ENCODE data around the gene MAML3.

The MAML3 gene

GRCh38 chr4:139799615-139800014 lies 354.4 kb downstream of the MAML3 start:
- DNase-seq, result no peak

DNA sequence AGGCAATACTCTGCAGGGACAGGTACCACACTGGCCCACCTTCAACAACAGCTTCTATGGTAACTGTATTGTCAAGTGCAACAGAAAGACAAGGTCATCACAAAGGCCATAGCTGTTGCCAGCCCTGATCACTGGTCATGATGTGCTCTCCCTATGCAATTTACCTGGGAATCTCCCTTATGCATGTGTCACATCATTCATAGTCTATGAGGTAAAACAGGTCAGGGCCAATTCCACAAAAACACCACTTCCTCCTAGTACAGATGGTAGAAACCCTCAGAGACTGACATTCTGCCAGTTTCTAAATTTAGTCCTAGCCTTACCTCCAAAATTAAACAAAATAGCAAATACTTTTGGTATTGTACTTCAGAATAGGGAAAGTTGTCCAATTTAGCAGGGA lies 355.5 kb downstream of the MAML3 start:
- DNase-seq, result no peak

- DNase-seq, result no peak
These were observed 356.7 kb downstream of the MAML3 start for GRCh38 chr4:139797287-139797686.

GRCh38 chr4:139795527-139796314 lies 358.3 kb downstream of the MAML3 start:
- no peak for DNase-seq

DNA sequence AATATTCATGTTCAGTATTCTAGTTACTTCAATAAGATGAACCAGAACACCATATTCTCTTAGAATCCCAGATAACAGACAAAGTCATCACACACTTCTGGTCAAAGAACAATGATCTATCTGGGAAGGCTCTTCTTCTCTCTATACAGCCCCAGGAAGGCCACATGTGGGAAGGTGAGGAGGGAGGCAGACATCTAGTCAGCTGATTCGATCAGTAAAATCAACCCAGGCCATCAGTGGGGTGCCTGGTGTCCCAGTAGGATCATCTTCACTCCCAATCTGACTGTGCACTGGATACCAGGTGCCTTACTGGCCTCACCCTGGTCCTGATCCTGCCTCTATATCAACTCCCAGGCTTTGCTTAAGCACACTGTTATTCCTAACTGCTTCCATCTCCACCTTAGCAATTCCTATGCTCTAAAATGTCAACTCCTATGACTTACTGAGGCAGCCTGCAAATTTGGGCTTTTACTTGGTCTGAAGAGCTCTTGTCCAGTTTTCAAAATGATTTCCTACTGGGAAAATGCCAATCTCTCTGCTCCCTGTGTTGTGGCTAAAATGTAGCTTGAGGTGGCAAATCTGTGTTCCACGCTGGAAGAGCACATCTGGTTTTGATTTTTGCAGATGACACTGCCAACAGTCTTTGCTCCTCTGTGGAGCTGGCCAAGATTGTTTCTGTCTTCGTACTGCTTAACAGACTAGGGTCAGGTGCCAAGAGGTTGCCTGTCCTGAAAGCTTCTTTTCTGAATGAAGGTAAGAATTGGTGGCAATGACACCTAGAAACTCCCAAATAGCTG lies 359.6 kb downstream of the MAML3 start:
- no peak for DNase-seq

DNA sequence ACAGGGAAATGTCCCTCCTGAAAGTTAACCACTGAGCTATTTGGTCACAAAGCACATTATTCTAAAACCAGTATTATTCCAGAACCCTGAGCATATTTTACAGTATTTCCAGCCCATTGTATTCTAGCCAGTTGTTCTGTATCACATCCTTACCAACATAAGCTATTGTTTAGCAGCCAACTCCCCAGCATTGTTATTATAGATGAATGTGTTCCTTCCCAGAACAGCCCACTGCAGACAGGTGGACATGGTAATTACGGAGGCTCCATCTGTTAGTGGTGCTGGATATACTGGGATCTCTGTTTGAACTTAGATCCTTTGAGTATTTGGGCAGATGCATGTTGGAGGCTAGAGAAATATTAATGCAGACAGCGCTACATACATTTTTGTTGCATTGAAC lies 362.3 kb downstream of the MAML3 start:
- DNase-seq, result no peak

DNA sequence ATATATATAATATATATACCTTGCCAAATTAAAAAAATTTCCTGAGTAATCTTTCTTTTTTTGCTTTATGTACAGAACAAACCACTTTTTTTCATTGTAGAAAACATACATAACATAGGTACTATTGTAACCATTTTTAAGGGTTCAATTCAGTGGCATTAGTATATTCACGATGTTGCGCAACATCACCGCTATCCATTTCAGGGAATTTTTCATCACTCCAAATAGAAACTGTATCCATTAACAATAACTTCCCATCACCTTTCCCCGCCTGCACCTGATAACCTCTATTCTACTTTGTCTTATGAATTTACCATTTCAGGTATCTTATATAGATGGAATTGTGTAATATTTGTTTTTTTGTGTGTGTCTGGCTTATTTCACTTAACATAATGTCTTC lies 363.7 kb downstream of the MAML3 start:
- DNase-seq, result no peak

- DNase-seq, result no peak
These were observed 364.8 kb downstream of the MAML3 start for GRCh38 chr4:139789096-139789654.

DNA sequence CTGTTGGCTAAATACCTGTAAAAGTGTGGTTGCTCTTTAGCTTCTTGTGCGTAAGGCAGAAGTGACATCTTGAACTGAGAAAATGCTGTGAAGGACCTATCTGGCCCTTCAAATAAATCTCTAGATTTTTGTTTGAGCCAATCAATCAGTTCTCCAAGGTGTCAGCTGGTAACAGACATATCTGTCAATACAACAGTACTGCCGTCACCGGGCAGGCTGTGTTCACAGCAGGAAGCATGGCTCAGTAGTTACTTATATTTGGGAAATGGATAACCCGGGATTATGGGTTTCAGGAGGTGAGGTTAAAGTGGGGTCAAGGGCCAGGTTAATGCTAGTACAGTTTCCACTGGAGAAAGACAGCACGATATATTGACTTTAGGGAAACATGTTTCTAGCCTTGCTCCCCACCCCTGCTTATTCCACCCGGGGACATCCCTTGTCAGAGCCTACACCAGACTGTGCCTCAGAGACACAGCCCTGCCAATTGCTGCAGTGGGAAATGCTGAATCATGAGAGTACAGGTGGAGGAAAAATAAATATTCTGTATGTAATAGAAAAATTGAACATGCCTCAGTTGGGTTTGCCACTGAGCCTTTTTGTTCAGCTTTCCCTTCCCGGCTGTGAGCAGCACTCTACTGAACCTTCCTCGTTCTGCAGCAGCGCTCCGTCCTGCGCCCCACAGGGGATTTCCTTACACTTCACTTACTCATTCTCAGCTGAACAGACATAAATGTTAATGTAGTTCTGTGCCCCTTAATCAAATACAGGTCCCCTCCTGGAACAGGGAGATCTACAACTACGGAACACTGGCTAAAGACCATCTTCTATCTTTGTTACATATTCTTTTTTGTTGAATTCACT lies 367.3 kb downstream of the MAML3 start:
- DNase-seq, result no peak

- no peak for DNase-seq
These were observed 368.6 kb downstream of the MAML3 start for GRCh38 chr4:139785356-139785755.

- DNase-seq, result no peak
These were observed 370.1 kb downstream of the MAML3 start for GRCh38 chr4:139783741-139784484.

DNA sequence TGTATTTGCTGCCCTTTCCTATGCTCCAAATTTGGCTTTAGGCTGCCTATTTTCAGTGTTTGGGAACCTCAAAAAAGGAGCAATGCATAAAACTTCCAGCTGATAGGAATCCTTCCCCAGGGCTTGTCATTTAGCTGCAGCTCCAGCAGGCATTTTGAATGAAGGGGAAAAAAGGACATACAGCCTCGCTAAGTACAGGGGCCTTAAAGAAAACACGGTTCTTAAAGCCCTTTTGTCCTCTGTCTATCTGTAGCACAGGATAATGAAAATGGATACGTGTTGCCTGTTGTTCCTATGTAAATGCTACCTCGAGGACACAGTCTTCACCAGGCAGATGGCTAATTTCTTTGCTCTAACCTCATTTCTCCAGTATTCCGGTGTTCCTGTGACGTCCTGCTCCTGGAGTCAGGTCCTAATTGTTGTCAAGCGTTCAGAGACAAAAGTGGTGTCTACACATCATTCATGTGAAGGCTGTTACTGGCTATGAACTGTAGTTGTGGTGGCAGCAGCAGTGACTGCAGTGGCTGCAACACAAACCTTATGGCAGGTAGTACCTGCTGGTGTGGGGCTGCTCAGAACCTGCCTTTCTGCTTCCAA lies 371.0 kb downstream of the MAML3 start:
- DNase-seq, result no peak

GRCh38 chr4:139781066-139781465 lies 372.9 kb downstream of the MAML3 start:
- no peak for DNase-seq

GRCh38 chr4:139779691-139780090 lies 374.3 kb downstream of the MAML3 start:
- DNase-seq, result no peak

DNA sequence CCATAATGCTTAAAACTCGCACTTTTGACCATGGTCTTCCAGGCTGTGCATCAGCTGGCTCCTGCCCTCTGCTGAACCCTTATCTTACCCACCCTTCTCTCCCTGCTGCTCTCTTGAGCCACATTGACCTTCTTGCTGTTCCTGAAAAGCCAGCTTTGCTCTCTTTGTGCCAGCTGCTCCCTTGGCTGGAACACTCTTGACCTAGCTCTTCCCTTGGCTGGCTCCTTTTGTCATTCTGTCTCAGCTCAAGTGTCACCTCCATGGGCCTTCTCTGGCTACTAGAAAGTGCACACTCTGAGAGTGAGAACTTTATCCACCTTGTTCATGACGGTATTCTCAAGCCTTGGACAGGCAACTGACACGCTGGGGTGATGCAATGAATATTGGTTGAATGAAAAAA lies 376.2 kb downstream of the MAML3 start:
- DNase-seq, result no peak

GRCh38 chr4:139776235-139776634 lies 377.7 kb downstream of the MAML3 start:
- no peak for DNase-seq

DNA sequence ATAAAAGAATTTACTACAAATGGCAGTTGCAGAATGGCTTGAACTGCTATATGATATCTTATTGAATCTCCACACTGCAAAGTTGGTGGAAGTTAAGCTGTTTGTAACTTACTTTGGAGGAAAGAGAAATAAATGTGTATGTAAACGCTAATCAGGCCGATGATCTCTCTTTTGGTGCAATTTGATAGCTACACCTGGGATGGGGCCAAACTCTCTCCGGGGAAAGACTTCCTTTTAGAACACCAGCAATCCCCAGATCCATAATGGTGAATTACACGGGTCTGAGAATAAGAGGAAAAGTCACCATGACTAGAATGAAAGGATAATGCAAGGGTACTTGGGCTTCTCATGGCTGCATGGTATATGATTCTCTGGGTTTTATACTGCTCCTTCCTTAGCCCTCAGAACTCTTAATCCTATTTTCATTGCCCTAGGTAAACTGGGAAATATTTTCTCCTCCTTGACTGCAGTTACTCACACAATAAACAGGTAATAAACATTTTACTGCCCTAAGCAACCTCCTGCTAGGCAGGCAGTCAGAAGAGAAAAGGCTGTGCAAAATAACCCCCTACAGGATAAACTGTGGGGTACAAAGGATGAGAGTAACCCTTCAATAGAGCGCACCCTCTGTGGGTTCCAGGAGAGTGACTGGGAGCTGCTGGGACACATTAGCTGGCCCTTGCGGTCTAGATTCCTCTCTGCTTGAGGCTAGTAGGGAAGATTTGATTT lies 379.1 kb downstream of the MAML3 start:
- peak; percentile 3 for DNase-seq

GRCh38 chr4:139773560-139774318 lies 380.2 kb downstream of the MAML3 start:
- DNase-seq, result no peak

GRCh38 chr4:139770361-139770760 lies 383.6 kb downstream of the MAML3 start:
- DNase-seq, result no peak

DNA sequence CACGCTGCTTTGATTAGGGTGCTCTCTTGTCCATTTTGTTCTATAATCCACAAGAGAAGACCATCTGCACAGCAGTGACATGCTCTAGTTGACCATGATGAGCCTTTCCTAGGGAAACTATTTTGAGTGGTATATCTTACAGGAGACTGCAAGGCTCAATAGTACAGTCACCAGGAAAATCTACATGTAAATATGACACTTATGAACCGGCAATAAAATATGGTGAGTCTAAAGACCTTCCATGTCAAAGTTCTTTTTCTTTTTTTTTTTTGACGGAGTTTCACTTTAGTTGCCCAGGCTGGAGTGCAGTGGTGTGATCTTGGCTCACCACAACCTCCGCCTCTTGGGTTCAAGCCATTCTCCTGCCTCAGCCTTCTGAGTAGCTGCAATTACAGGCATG lies 384.6 kb downstream of the MAML3 start:
- no peak for DNase-seq

Data from NCI-H1105 (cell line).